KOPT-K1 (cell line): ENCODE data around the gene STON1.
"Not testable (repeated sequence)": the region's sequence is repeated elsewhere in the genome, so short reads cannot be mapped to it uniquely, and the experiment has no call there.

Experiments
- H3K27ac ChIP-seq: fragments of 200-600 bp; sonication (generic); 2 replicates; pipeline ENCODE4 v1.5.1; 2016; ENCODE audit warnings: antibody characterized with exemption, mild to moderate bottlenecking, low read depth, low read length; ENCODE audit not compliant: poor library complexity, severe bottlenecking
- H3K36me3 ChIP-seq: fragments of 200-600 bp; sonication (generic); 2 replicates; pipeline ENCODE4 v1.5.1; 2017; ENCODE audit warnings: antibody characterized with exemption, mild to moderate bottlenecking, low read length, moderate library complexity; ENCODE audit not compliant: insufficient read depth
- H3K9me3 ChIP-seq: fragments of 200-600 bp; sonication (generic); 2 replicates; pipeline ENCODE4 v1.5.1; 2017; ENCODE audit warnings: antibody characterized with exemption, low read length, mild to moderate bottlenecking; ENCODE audit not compliant: insufficient read depth, poor library complexity, severe bottlenecking

STON1 gene

DNA sequence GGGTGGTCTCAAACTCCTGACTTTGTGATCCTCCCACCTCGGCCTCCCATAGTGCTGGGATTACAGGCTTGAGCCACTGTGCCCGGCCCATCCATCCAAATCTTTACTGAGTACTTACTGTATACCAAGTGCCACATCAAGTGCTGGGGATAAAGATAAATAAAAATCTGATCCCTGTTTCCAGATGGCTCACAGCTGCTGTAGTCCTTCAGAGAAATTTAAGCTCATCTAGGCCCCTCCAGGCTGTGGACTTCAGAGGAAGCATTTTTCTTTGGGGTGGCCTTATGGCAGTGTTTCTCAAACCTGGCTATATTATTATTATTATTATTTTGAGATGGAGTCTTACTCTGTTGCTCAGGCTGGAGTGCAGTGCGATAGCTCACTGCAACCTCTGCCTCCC lies 54.0 kb downstream of the STON1 start:
- Histone ChIP-seq H3K36me3 (no peaks in the 10 kb centered on the region), H3K27ac (no peak overlapping the region), H3K9me3 (no peaks in the 10 kb centered on the region)

GRCh38 chr2:48584551-48584950 lies 54.6 kb downstream of the STON1 start:
- Histone ChIP-seq H3K27ac (no peak overlapping the region), H3K36me3 (no peaks in the 10 kb centered on the region), H3K9me3 (no peaks in the 10 kb centered on the region)

DNA sequence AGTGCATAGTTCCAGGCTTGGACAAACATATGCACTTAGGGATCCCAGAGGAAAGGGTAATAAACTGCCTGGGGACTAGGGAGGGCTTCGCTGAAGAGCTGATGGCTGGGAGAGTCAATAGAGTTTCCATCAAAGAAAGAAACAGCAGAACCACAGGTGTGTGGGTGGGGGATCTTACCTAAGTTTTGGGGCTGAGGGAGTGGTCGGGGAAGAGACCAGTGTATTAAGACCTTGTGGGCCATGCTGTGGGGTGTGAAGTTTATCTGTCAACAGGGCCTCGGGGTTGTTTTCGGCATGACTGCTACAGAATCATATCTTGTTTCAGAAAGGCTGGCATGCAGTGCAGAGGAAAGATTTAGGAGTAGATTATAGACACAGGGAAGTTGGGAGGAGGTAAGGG lies 56.5 kb downstream of the STON1 start:
- H3K9me3 ChIP-seq = no peaks in the 10 kb centered on the region
- H3K27ac ChIP-seq = no peak overlapping the region
- no peaks in the 10 kb centered on the region for H3K36me3 ChIP-seq

DNA sequence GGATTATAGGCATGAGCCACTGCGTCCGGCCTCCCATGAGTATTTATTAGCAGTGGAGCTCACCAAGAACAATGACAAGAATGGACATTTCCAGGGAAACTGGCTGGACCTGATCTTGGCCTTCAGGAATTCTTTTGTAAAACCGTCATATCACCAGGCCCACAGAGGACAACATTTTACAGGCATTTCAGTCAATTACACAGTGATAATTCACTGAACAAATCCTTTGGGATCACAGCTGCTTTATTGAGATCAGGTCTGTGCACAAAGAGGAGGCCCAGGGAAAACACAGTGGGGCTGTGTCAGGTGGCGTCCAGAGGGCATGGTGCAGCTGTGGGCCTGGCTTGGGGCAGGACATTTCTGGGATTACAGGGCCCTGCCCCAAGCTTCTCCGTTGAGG lies 57.6 kb downstream of the STON1 start:
- no peaks in the 10 kb centered on the region for H3K36me3 ChIP-seq
- H3K9me3 ChIP-seq = no peaks in the 10 kb centered on the region
- no peak overlapping the region for H3K27ac ChIP-seq

- H3K9me3 ChIP-seq = no peaks in the 10 kb centered on the region
- no peak overlapping the region for H3K27ac ChIP-seq
- no peaks in the 10 kb centered on the region for H3K36me3 ChIP-seq
These were observed 58.0 kb downstream of the STON1 start for GRCh38 chr2:48587961-48588360.

DNA sequence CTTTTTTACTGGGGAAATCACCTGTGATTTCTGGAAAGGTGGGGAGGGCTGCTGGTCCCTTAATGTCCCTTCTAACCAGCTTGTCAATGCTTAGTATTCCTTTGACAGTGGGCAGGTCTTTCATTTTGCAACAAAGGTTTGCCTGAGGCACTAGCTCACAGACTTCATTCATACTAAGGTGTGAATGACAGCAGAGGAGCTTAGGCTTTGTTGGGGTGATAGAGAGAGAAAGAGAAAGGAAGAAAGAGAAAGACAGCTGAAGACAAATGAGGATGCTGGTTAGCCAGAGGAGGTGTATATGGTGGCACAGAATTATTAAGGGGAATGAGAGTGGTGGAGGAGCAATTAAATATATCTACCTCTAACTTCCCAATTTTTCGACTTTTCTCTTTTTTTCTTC lies 58.8 kb downstream of the STON1 start:
- no peak overlapping the region for H3K27ac ChIP-seq
- H3K36me3 ChIP-seq = no peaks in the 10 kb centered on the region
- H3K9me3 ChIP-seq = no peaks in the 10 kb centered on the region

GRCh38 chr2:48589170-48589767 lies 59.3 kb downstream of the STON1 start:
- Histone ChIP-seq H3K9me3 (no peaks in the 10 kb centered on the region), H3K27ac (no peak overlapping the region)

DNA sequence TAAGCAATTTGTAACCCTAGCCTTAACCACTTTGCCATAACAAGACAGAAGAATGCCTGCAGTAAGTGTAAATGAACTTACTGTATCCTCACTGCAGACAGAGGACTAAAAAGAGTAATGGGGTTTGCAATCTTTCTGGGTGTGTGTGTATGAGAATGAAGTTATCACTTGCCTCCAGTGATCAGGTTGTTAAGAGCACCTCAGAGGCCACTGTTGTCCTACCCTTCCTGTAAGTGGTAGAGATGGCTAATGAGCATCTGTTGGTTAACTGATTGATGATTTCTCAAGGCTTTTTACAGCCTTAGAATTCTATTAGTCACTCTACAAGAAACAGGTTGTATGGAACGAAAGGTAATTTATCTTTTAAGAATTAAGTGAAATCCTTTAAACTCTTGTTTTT lies 60.1 kb downstream of the STON1 start:
- Histone ChIP-seq H3K36me3 (no peaks in the 10 kb centered on the region), H3K27ac (no peak overlapping the region), H3K9me3 (no peaks in the 10 kb centered on the region)

More at GRCh38 chr2:48589170-48589767, 59.3 kb downstream of the STON1 start:
- no peaks in the 10 kb centered on the region for H3K36me3 ChIP-seq

- no peak overlapping the region for H3K27ac ChIP-seq
- H3K36me3 ChIP-seq = no peaks in the 10 kb centered on the region
- no peaks in the 10 kb centered on the region for H3K9me3 ChIP-seq
These were observed 62.1 kb downstream of the STON1 start for GRCh38 chr2:48592067-48592466.

GRCh38 chr2:48596751-48597150 lies 66.8 kb downstream of the STON1 start:
- not testable (repeated sequence) for H3K9me3 ChIP-seq, H3K36me3 ChIP-seq, H3K27ac ChIP-seq

DNA sequence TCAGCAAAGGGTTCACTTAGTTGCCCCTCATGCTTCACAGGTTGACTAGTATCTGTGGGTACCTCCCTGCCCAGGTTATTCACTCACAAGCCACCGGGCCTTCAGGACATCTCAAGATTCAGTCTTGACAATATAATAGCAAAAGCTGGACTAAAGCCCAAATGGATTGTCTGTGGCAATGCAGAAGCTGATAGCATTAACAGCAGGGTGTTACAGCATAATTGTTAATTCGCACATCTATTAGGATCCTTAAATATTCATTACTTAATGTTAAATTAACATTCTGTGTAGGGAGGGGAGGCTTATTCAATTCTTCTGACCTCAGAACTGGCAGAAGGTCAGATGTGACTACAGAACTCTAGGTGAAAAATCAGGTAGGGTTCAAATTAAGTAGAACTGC lies 67.5 kb downstream of the STON1 start:
- H3K36me3 ChIP-seq = no peaks in the 10 kb centered on the region
- no peak overlapping the region for H3K27ac ChIP-seq
- no peaks in the 10 kb centered on the region for H3K9me3 ChIP-seq

GRCh38 chr2:48600204-48600813 lies 70.4 kb downstream of the STON1 start:
- Histone ChIP-seq H3K27ac (no peak overlapping the region), H3K9me3 (no peaks in the 10 kb centered on the region), H3K36me3 (no peaks in the 10 kb centered on the region)

- H3K36me3 ChIP-seq = no peaks in the 10 kb centered on the region
- no peak overlapping the region for H3K27ac ChIP-seq
- no peaks in the 10 kb centered on the region for H3K9me3 ChIP-seq
These were observed 71.0 kb downstream of the STON1 start for GRCh38 chr2:48600917-48601316.

GRCh38 chr2:48601349-48601748 lies 71.4 kb downstream of the STON1 start:
- Histone ChIP-seq H3K36me3 (no peaks in the 10 kb centered on the region), H3K9me3 (no peaks in the 10 kb centered on the region), H3K27ac (no peak overlapping the region)

DNA sequence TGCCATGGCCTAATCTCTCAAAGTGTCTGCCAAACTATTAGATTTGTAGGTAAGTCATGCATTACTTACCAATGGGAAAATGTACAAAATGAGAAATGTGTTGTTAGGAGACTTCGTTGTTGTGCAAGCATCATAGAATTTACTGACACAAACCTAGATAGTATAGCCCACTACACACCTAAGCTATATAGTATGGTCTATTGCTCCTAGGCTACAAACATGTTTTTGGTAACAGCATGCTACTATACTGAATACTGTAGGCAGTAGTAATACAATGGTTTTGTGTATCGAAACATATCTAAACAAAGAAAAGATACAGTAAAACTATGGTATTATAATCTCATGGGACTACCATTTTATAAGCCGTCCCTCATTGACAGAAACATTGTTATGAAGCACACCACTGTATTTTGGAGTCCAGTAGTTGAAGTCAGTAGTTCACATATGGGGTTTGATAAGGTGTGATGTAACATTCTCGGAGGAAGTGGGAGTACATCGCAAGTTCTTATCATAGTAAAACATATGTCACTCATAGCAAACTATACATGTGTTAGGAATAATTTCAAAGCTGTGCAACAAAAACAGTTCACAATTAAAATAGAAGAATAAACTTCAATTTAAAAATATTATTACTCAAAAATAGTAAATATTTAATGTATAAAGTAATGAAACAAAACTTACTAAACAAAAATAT lies 75.7 kb downstream of the STON1 start:
- H3K36me3 ChIP-seq = no peaks in the 10 kb centered on the region
- H3K27ac ChIP-seq = no peak overlapping the region
- no peaks in the 10 kb centered on the region for H3K9me3 ChIP-seq
